Testis (tissue), 2 donors: ENCODE measurements around the gene OGN.

ENCODE experiments used
- POLR2A ChIP-seq: fragments of 450-650 bp; IDR thresholded peaks from one replicate; pipeline ENCODE4 v1.6.1; 2017; ENCODE audit warnings: antibody characterized with exemption, mild to moderate bottlenecking, moderate library complexity
- TF ChIP-seq, protein P1 (sequence below), 3 experiments: fragments of 450-650 bp in 2 of 3; fragments of 200-600 bp in 1 of 3; sonication (generic) in 1 of 3; IDR thresholded peaks; one replicate each; pipeline ENCODE4 v1.5.1; 2016 to 2019; ENCODE audit warnings: antibody characterized with exemption in 3 of 3, mild to moderate bottlenecking in 2 of 3, moderate library complexity in 1 of 3

DNA sequence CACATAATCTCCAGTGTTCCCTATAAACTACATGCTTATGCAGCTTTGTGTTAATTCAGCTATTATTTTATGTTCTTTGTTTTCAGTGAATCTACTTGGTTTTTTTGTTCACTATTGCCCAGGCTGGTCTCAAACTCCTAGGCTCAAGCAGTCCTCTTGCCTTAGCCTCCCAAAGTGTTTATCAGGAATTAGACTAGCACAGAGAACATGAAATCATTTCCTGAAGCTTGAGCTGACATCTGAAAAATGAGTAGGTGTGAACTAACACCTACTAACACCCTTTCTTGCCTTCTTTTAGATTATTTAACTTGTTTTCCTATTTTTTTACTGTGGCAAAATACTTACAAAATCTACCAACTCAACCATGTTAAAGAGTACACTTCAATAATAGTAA, 53.6 kb downstream of the OGN start:
- TF ChIP-seq, protein P1, sequence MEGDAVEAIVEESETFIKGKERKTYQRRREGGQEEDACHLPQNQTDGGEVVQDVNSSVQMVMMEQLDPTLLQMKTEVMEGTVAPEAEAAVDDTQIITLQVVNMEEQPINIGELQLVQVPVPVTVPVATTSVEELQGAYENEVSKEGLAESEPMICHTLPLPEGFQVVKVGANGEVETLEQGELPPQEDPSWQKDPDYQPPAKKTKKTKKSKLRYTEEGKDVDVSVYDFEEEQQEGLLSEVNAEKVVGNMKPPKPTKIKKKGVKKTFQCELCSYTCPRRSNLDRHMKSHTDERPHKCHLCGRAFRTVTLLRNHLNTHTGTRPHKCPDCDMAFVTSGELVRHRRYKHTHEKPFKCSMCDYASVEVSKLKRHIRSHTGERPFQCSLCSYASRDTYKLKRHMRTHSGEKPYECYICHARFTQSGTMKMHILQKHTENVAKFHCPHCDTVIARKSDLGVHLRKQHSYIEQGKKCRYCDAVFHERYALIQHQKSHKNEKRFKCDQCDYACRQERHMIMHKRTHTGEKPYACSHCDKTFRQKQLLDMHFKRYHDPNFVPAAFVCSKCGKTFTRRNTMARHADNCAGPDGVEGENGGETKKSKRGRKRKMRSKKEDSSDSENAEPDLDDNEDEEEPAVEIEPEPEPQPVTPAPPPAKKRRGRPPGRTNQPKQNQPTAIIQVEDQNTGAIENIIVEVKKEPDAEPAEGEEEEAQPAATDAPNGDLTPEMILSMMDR (IDR thresholded peaks at IDR 0.05): no peak
- no peak for TF ChIP-seq POLR2A
